GM18951 (cell line): ENCODE data around the gene GTF2E1.
A peak's percentile ranks its signal among the peaks of the same experiment; 100 is the strongest.
"Not testable (repeated sequence)": the region's sequence is repeated elsewhere in the genome, so short reads cannot be mapped to it uniquely, and the experiment has no call there.

Experiments
- POLR2A ChIP-seq: IDR thresholded peaks from 4 replicates; pipeline ENCODE4 v1.6.1; 2011; ENCODE audit warnings: mild to moderate bottlenecking; ENCODE audit not compliant: insufficient read length, insufficient read depth; ENCODE audit errors: extremely low read depth
- in situ Hi-C: fragments of 300-500 bp; cut with MboI; formaldehyde crosslinking; loops from one replicate; pipeline ENCODE4 v1.12.0; 2022; ENCODE audit warnings: low sequenced_read_pairs, mixed read lengths, inconsistent platforms; ENCODE audit not compliant: unreplicated experiment

The GTF2E1 gene

GRCh38 chr3:120742198-120742848 lies at the start of gene GTF2E1, which contains the start of gene RABL3:
Gene GTF2E1 (plus strand): TSS chr3:120742744. CDS start chr3:120750553, 7,809 bp downstream.
Gene RABL3 (minus strand): TSS chr3:120742516. CDS start chr3:120742507, 9 bp downstream.
- in situ Hi-C loops: no loop called here
- peak; percentile 70 for TF ChIP-seq POLR2A

- TF ChIP-seq POLR2A: no peak
- in situ Hi-C loops: no loop called here
These were observed 48.9 kb upstream of the GTF2E1 start for GRCh38 chr3:120693439-120694171.

DNA sequence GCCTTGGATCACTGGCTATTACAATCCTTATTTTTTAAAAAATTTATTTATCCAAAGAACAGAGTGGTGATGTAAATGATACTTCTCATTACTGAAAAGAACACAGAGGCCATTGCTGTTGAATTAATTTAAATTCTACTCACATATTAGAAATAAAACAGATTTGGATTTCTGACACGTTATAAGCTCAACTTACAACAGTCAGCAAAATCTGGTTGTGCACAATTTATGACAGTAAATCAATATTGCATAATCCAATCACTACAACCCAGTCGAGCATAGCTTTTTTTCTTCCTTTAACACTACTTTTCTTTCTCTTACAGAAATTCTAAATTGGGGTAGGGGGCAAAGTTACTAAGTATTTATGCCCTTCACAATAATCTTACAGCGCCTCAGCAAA lies 43.2 kb upstream of the GTF2E1 start:
- in situ Hi-C loops: no loop called here
- TF ChIP-seq POLR2A: no peak

- TF ChIP-seq POLR2A: no peak
- in situ Hi-C loops: no loop called here
These were observed 36.5 kb upstream of the GTF2E1 start for GRCh38 chr3:120705884-120706582.

GRCh38 chr3:120706950-120707349 lies 35.6 kb upstream of the GTF2E1 start:
- in situ Hi-C loops: no loop called here
- no peak for TF ChIP-seq POLR2A

DNA sequence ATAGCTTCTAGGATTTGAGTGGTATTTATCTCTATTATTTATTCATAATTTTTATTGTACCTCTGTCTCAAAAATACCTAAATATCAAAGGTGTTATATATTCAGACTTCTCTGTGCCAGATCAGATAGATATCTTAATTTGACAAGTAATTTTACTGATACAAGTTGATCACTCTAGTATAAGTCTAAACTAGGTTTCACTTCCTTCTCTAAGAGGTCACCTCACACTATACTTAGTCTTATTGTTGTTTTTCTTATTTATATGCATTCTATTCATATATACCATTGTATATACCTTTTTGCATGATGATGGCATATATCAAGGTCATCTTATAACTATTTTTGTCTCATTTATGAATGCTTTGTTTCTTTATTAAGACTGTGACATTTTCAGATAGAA lies 34.1 kb upstream of the GTF2E1 start:
- in situ Hi-C loops: no loop called here

GRCh38 chr3:120710369-120710768 lies 32.2 kb upstream of the GTF2E1 start:
- TF ChIP-seq POLR2A: no peak
- in situ Hi-C loops: no loop called here

More for the DNA sequence above, 34.1 kb upstream of the GTF2E1 start:
- TF ChIP-seq POLR2A: no peak

- in situ Hi-C loops: no loop called here
- TF ChIP-seq POLR2A: no peak
These were observed 29.3 kb upstream of the GTF2E1 start for GRCh38 chr3:120713262-120713661.

DNA sequence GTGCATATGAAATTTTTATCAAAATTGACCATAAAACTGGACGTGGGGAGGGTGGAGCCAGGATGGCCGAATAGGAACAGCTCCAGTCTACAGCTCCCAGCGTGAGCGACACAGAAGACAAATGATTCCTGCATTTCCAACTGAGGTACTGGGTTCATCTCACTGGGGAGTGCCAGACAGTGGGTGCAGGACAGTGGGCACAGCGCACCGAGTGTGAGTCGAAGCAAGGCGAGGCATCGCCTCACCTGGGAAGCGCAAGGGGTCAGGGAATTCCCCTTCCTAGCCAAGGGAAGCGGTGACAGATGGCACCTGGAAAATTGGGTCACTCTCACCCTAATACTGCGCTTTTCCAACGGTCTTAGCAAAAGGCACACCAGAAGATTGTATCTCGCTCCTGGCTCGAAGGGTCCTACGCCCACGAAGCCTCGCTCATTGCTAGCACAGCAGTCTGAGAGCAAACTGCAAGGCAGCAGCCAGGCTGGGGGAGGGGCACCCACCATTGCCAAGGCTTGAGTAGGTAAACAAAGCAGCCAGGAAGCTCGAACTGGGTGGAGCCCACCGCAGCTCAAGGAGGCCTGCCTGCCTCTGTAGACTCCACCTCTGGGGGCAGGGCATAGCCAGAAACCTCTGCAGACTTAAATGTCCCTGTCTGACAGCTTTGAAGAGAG lies 23.2 kb upstream of the GTF2E1 start:
- in situ Hi-C loops: not testable (repeated sequence)

DNA sequence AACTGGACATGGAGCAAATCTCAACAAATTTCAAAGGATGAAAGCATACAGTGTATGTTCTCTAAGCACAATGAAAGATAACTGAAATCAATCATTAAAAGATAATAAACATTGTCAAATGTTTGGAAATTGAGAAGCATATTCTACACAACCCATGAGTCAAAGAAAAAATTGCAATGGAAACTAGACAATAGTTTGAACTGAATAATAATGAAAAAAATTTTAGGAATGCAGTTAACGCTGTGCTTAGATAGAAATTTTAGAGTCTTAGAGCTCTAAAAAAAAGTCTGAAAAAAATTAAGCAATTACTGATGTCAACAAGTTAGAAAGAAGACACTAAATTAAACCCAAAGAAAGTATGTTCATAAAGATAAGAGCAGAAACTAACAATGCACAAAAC lies 15.8 kb upstream of the GTF2E1 start:
- in situ Hi-C loops: no loop called here
- no peak for TF ChIP-seq POLR2A

DNA sequence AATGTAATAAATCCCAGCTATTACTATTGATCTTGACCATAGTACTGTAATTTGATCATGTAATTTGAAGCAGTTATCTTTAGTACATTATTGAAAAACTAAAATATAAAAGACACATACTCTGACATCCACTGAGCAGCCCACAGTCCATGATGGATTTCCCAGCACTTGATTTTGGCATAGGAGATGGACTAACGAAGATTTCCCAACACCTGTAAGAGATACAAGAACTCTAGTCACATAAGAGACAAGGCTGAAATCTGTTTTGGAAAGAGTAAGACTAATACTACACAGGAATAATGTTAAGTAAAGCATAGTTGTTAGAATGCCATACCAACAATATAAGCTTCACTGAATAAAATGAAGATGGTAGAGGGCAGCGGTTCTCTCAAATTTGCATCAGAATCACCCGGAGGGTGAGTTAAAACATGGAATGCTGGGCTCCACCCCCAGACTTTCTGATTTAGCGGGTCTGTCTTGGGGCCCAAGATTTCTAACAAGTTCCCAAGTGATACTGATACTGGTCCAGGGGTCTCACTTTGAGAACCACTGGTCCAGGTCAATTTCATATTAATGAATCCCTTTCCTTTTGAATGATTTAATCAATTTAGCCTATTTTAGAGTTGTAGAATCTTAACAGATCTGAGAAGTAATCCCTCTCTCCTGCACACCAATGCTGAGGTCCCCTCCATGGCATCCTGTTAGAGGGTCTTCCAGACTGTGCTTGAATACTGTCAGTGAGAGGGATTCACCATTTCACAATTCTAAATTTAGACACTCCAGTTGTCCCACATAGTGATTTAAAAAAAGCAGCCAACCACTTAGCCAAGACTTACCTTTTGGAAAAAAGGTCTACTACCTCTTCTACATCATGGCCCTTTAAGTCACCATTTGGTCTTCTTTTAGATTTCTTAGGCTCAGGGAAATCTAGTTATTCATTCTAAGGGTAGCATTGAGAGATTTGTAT lies 11.7 kb upstream of the GTF2E1 start:
- in situ Hi-C loops: no loop called here
- no peak for TF ChIP-seq POLR2A

DNA sequence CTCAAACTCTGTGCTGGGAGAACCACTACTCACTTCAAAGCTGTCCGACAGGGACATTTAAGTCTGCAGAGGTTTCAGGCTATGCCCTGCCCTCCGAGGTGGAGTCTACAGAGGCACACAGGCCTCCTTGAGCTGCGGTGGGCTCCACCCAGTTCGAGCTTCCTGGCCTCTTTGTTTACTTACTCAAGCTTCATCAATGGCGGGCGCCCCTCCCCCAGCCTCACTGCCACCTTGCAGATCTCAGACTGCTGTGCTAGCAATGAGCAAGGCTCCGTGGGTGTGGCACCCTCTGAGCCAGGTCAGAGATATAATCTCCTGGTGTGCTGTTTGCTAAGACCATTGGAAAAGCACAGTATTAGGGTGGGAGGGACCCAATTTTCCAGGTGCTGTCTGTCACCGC lies 4.5 kb upstream of the GTF2E1 start:
- in situ Hi-C loops: not testable (repeated sequence)
